Large intestine (tissue), 3 donors: ENCODE data around the gene USP6NL. TPM values are rescaled to one million over a fixed set of nuclear protein-coding genes. Genes with fewer than 3 reads are reported as not detected.

Experiments
- DNase-seq, 2 donors: peaks; one replicate each; pipeline versions ENCODE4 v3.0.0 to v3.0.0-alpha.2; 2013
- H3K27ac ChIP-seq: one replicate; pipeline ENCODE4 v1.5.1; 2013; ENCODE audit warnings: low read length
- H3K27me3 ChIP-seq: 2 replicates; pipeline ENCODE4 v1.6.1; 2013; ENCODE audit warnings: low read length; ENCODE audit not compliant: control insufficient read depth, insufficient read depth
- H3K36me3 ChIP-seq: 2 replicates; pipeline ENCODE4 v1.6.1; 2013; ENCODE audit warnings: low read length; ENCODE audit not compliant: control insufficient read depth, insufficient read depth
- H3K4me1 ChIP-seq: one replicate; pipeline ENCODE4 v1.6.1; 2013; ENCODE audit warnings: low read length; ENCODE audit not compliant: control insufficient read depth, insufficient read depth
- H3K4me3 ChIP-seq: one replicate; pipeline ENCODE4 v1.5.1; 2013; ENCODE audit warnings: low read length
- H3K9me3 ChIP-seq: one replicate; pipeline ENCODE4 v1.6.1; 2013; ENCODE audit warnings: mild to moderate bottlenecking, low read depth, low read length, moderate library complexity; ENCODE audit not compliant: control insufficient read depth
- WGBS: methylation state at CpG from one replicate; pipeline ENCODE4 v1.1.5; 2013; ENCODE audit warnings: low lambda C conversion rate; ENCODE audit not compliant: insufficient coverage; 5-methylcytosine and 5-hydroxymethylcytosine counted together
- polyA plus RNA-seq: library from polyadenylated mRNA; unstranded; fragments of 120-200 nt; gene quantifications from one replicate; pipeline ENCODE4 v1.2.1, GENCODE V29; 2013

USP6NL gene
- polyA plus RNA-seq, 1 donor: 20.4 TPM

GRCh38 chr10:11557967-11558366, 53.5 kb downstream of the USP6NL start:
- Histone ChIP-seq H3K4me3 (no peak overlapping the region), H3K9me3 (peaks cover 4% of the 10 kb centered on the region), H3K27ac (no peak overlapping the region), H3K36me3 (peaks cover 2% of the 10 kb centered on the region), H3K4me1 (peaks cover 4% of the 10 kb centered on the region), H3K27me3 (no peaks in the 10 kb centered on the region)
- DNase-seq: no peak
- WGBS: 100% methylated on average over 1 of the region's 4 CpGs

- Histone ChIP-seq H3K9me3 (peaks cover 4% of the 10 kb centered on the region), H3K27me3 (no peaks in the 10 kb centered on the region), H3K36me3 (peaks cover 2% of the 10 kb centered on the region), H3K4me1 (peaks cover 4% of the 10 kb centered on the region), H3K27ac (no peak overlapping the region), H3K4me3 (no peak overlapping the region)
- WGBS: 100% methylated on average over 2 of the region's 7 CpGs
- DNase-seq: no peak
Observed at GRCh38 chr10:11557513-11557912, 53.9 kb downstream of the USP6NL start.

- Histone ChIP-seq H3K4me1 (peaks cover 4% of the 10 kb centered on the region), H3K36me3 (no peaks in the 10 kb centered on the region), H3K9me3 (peaks cover 4% of the 10 kb centered on the region), H3K27me3 (no peaks in the 10 kb centered on the region), H3K27ac (no peak overlapping the region), H3K4me3 (no peak overlapping the region)
- no peak for DNase-seq
Observed at GRCh38 chr10:11555556-11555955, 55.9 kb downstream of the USP6NL start.

- Histone ChIP-seq H3K4me3 (no peak overlapping the region), H3K4me1 (no peaks in the 10 kb centered on the region), H3K36me3 (no peaks in the 10 kb centered on the region), H3K27me3 (no peaks in the 10 kb centered on the region), H3K9me3 (peaks cover 4% of the 10 kb centered on the region), H3K27ac (no peak overlapping the region)
- DNase-seq: no peak
- WGBS: no CpG with 5 or more reads among the region's 6 CpGs
Observed at GRCh38 chr10:11553773-11554381, 57.6 kb downstream of the USP6NL start.

GRCh38 chr10:11551916-11552602, 59.4 kb downstream of the USP6NL start:
- peak; percentile 27 to 58 for DNase-seq

GRCh38 chr10:11551104-11551503, 60.3 kb downstream of the USP6NL start:
- 93% methylated on average over 2 of the region's 4 CpGs for WGBS
- H3K4me1 ChIP-seq: no peaks in the 10 kb centered on the region
- no peak overlapping the region for H3K4me3 ChIP-seq
- H3K9me3 ChIP-seq: peaks cover 4% of the 10 kb centered on the region
- no peak for DNase-seq
- H3K36me3 ChIP-seq: no peaks in the 10 kb centered on the region
- no peaks in the 10 kb centered on the region for H3K27me3 ChIP-seq
- no peak overlapping the region for H3K27ac ChIP-seq

More at GRCh38 chr10:11551916-11552602, 59.4 kb downstream of the USP6NL start:
- H3K4me1 ChIP-seq: no peaks in the 10 kb centered on the region
- H3K9me3 ChIP-seq: peaks cover 4% of the 10 kb centered on the region
- H3K27ac ChIP-seq: peak overlapping the region; percentile 44
- 60% methylated on average over 2 of the region's 4 CpGs for WGBS
- H3K36me3 ChIP-seq: no peaks in the 10 kb centered on the region
- no peaks in the 10 kb centered on the region for H3K27me3 ChIP-seq
- H3K4me3 ChIP-seq: no peak overlapping the region

GRCh38 chr10:11548768-11549099, 62.7 kb downstream of the USP6NL start:
- Histone ChIP-seq H3K9me3 (no peaks in the 10 kb centered on the region), H3K4me1 (no peaks in the 10 kb centered on the region), H3K27me3 (no peaks in the 10 kb centered on the region), H3K36me3 (no peaks in the 10 kb centered on the region), H3K27ac (no peak overlapping the region), H3K4me3 (no peak overlapping the region)
- WGBS: 80% methylated on average over 1 of the region's 2 CpGs
- DNase-seq: no peak

GRCh38 chr10:11548065-11548767, 63.2 kb downstream of the USP6NL start:
- Histone ChIP-seq H3K36me3 (no peaks in the 10 kb centered on the region), H3K27ac (no peak overlapping the region), H3K9me3 (no peaks in the 10 kb centered on the region), H3K4me3 (no peak overlapping the region), H3K27me3 (no peaks in the 10 kb centered on the region), H3K4me1 (no peaks in the 10 kb centered on the region)
- DNase-seq: no peak
- no CpG with 5 or more reads among the region's 1 CpG for WGBS

- no peaks in the 10 kb centered on the region for H3K9me3 ChIP-seq
- WGBS: 78% methylated on average over 2 of the region's 4 CpGs
- no peak overlapping the region for H3K27ac ChIP-seq
- no peak overlapping the region for H3K4me3 ChIP-seq
- H3K36me3 ChIP-seq: no peaks in the 10 kb centered on the region
- no peak for DNase-seq
- no peaks in the 10 kb centered on the region for H3K4me1 ChIP-seq
- H3K27me3 ChIP-seq: no peaks in the 10 kb centered on the region
Observed at GRCh38 chr10:11546581-11546980, 64.9 kb downstream of the USP6NL start.

- DNase-seq: no peak
- H3K27ac ChIP-seq: no peak overlapping the region
- H3K9me3 ChIP-seq: no peaks in the 10 kb centered on the region
- no peaks in the 10 kb centered on the region for H3K36me3 ChIP-seq
- 94% methylated on average over 3 of the region's 3 CpGs for WGBS
- H3K4me1 ChIP-seq: no peaks in the 10 kb centered on the region
- H3K4me3 ChIP-seq: no peak overlapping the region
- H3K27me3 ChIP-seq: no peaks in the 10 kb centered on the region
Observed at GRCh38 chr10:11541296-11541695, 70.2 kb downstream of the USP6NL start.
